B cell (primary cell): ENCODE measurements around the gene ARTN. TPM values are rescaled to one million over a fixed set of nuclear protein-coding genes. Genes with fewer than 3 reads are reported as not detected.

Experiments used
- ATAC-seq: fragments of 200-7000 bp; cut with Tn5 transposase; one replicate; pipeline ENCODE4 v1.10.0; 2021; ENCODE audit warnings: low read depth, mild to moderate bottlenecking, moderate number of reproducible peaks, moderate library complexity
- CTCF ChIA-PET: fragments of 350-600 bp; sonication (Branson Sonifier 250); formaldehyde crosslinking; loops from one replicate; lab custom pipeline; 2021; ENCODE audit warnings: antibody characterized with exemption, inconsistent platforms; lab: Charles Lee
- POLR2A ChIA-PET: fragments of 350-600 bp; sonication (Branson Sonifier 250); formaldehyde crosslinking; loops from one replicate; lab custom pipeline; 2021; ENCODE audit warnings: antibody characterized with exemption; lab: Charles Lee
- DNase-seq: peaks from one replicate; pipeline ENCODE4 v3.0.0; 2013
- H2AFZ ChIP-seq: 2 replicates; pipeline ENCODE4 v1.6.1; 2012; ENCODE audit warnings: mild to moderate bottlenecking, low read depth, low read length; ENCODE audit not compliant: insufficient read depth, poor library complexity, severe bottlenecking
- H3K27ac ChIP-seq, 2 donors: 1 replicate in 1 of 2; 2 replicates in 1 of 2; pipeline ENCODE4 v1.5.1; 2012 to 2013; ENCODE audit warnings: low read length in 2 of 2, mild to moderate bottlenecking in 2 of 2, moderate library complexity in 1 of 2
- H3K27me3 ChIP-seq, 4 experiments: fragments of 200-600 bp in 1 of 4; sonication (generic) in 1 of 4; replicated peaks in 1 of 4; 1 replicate in 2 of 4; 2 replicates in 2 of 4; pipeline versions ENCODE4 v1.6.1 to v1.7.0; 2013 to 2016; ENCODE audit warnings: low read length in 3 of 4, mild to moderate bottlenecking in 2 of 4, mixed read lengths in 1 of 4, moderate library complexity in 1 of 4; ENCODE audit not compliant: insufficient read depth in 4 of 4, control insufficient read depth in 3 of 4; ENCODE audit errors: control extremely low read depth in 1 of 4
- H3K36me3 ChIP-seq, 2 experiments: replicated peaks in 1 of 2; 1 replicate in 1 of 2; 2 replicates in 1 of 2; pipeline versions ENCODE4 v1.6.1 to v1.7.1; 2013; ENCODE audit warnings: low read length in 1 of 2; ENCODE audit not compliant: insufficient read depth in 2 of 2, control insufficient read depth in 1 of 2; ENCODE audit errors: control extremely low read depth in 1 of 2, extremely low read depth in 1 of 2
- H3K4me1 ChIP-seq, 2 donors: fragments of 200-600 bp in 1 of 2; sonication (generic) in 1 of 2; 1 replicate in 1 of 2; 2 replicates in 1 of 2; pipeline versions ENCODE4 v1.5.1 to v1.6.1; 2013 to 2017; ENCODE audit warnings: low read length in 2 of 2; ENCODE audit not compliant: control insufficient read depth in 2 of 2, insufficient read depth in 2 of 2
- H3K4me2 ChIP-seq: replicated peaks from 2 replicates; pipeline ENCODE3; 2012; ENCODE audit warnings: mild to moderate bottlenecking, low read depth, low read length; ENCODE audit not compliant: poor library complexity, severe bottlenecking
- H3K4me3 ChIP-seq, 5 experiments: fragments of 200-600 bp in 1 of 5; sonication (generic) in 1 of 5; 1 replicate in 3 of 5; 2 replicates in 2 of 5; pipeline versions ENCODE4 v1.5.1 to v1.7.0; 2011 to 2016; ENCODE audit warnings: low read length in 4 of 5, mild to moderate bottlenecking in 4 of 5, low read depth in 2 of 5, control low read depth in 1 of 5, moderate library complexity in 1 of 5; ENCODE audit not compliant: insufficient read depth in 1 of 5; ENCODE audit errors: control extremely low read depth in 1 of 5, extremely low read depth in 1 of 5
- H3K79me2 ChIP-seq: fragments of 200-600 bp; sonication (generic); one replicate; pipeline ENCODE4 v1.6.0; 2016; ENCODE audit warnings: low read length; ENCODE audit not compliant: control insufficient read depth, insufficient read depth
- H3K9ac ChIP-seq: fragments of 200-600 bp; sonication (generic); 2 replicates; pipeline ENCODE4 v1.6.1; 2017; ENCODE audit warnings: mild to moderate bottlenecking, low read length, moderate library complexity
- H3K9me3 ChIP-seq, 3 donors: one replicate each; pipeline versions ENCODE4 v1.6.1 to v1.7.1; 2013; ENCODE audit warnings: low read length in 2 of 3; ENCODE audit not compliant: control insufficient read depth in 2 of 3, insufficient read depth in 1 of 3; ENCODE audit errors: control extremely low read depth in 1 of 3
- H4K20me1 ChIP-seq: 2 replicates; pipeline ENCODE4 v1.6.0; 2012; ENCODE audit warnings: mild to moderate bottlenecking, low read length; ENCODE audit not compliant: insufficient read depth, control insufficient read depth, poor library complexity, severe bottlenecking
- H3K27ac Mint-ChIP-seq: one replicate; pipeline ENCODE4 v1.8.0; 2021; ENCODE audit warnings: mixed read lengths
- H3K27me3 Mint-ChIP-seq: one replicate; pipeline ENCODE4 v1.8.0; 2021; ENCODE audit warnings: mixed read lengths
- H3K4me1 Mint-ChIP-seq: one replicate; pipeline ENCODE4 v1.8.0; 2021; ENCODE audit warnings: mixed read lengths
- H3K4me3 Mint-ChIP-seq: one replicate; pipeline ENCODE4 v1.8.0; 2021; ENCODE audit warnings: mixed read lengths
- H3K9me3 Mint-ChIP-seq: one replicate; pipeline ENCODE4 v1.8.0; 2022; ENCODE audit warnings: mixed read lengths; ENCODE audit not compliant: insufficient read depth
- EZH2 ChIP-seq: IDR thresholded peaks from 2 replicates; pipeline ENCODE4 v1.6.1; 2012; ENCODE audit warnings: borderline replicate concordance, low read depth, mild to moderate bottlenecking, moderate library complexity, low read length; ENCODE audit not compliant: insufficient read depth, poor library complexity, severe bottlenecking
- WGBS: methylation state at CpG from one replicate; pipeline ENCODE4 v1.1.5; 2013; ENCODE audit warnings: missing lambda C conversion rate; ENCODE audit not compliant: insufficient coverage; 5-methylcytosine and 5-hydroxymethylcytosine counted together
- intact Hi-C: fragments of 100-400 bp; cut with micrococcal nuclease; formaldehyde crosslinking; loops from one replicate; pipeline ENCODE4 v1.10.0; 2022
- polyA plus RNA-seq: library from polyadenylated mRNA; depleted of rRNA; stranded (reverse); fragments of >200 nt; gene quantifications from 2 replicates; pipeline ENCODE4 v1.2.3, GENCODE V29; 2012
- total RNA-seq, 2 donors: library from RNA; stranded (reverse); fragments of 120-200 nt in 1 of 2; gene quantifications; 1 replicate in 1 of 2; 2 replicates in 1 of 2; pipeline versions ENCODE4 v1.2.3 to v1.2.4, GENCODE V29; 2013 to 2022
- TF ChIP-seq, protein P1 (sequence below): fragments of 200-600 bp; IDR thresholded peaks from one replicate; pipeline ENCODE4 v1.8.0; 2022; ENCODE audit warnings: antibody characterized with exemption, mild to moderate bottlenecking

The ARTN gene
- total and polyA plus RNA-seq, 2 donors (not counting 1 experiment from before 2014, with no cell fraction given) = 0.13 to 0.64 TPM

DNA sequence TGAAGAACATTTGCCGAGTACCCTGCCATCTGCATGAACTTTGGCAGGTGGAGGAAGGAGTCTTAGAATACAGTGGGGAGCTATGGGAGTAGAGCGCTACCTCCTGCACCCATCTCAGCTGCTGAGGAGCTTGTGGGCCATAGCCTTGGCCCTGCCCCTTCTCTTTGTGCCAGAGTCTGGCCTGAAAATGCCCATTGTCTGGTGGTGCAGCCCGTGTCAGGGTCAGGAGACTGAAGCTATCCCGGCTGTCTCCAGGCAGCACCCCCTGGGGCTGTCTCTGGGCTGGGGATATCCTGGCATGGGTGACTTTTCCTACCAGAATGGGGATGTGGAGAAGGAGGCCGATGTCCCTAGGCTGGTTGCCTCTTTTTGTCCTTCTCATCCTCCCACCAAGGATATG lies 20.4 kb downstream of the ARTN start:
- H3K4me1 Mint-ChIP-seq = peaks cover 5% of the 10 kb centered on the region
- no peak overlapping the region for H3K4me3 ChIP-seq
- H3K27me3 Mint-ChIP-seq = no peaks in the 10 kb centered on the region
- intact Hi-C loops = no loop called here
- H3K4me1 ChIP-seq = no peaks in the 10 kb centered on the region
- no peaks in the 10 kb centered on the region for H3K9me3 Mint-ChIP-seq
- peaks cover 0 to 29% of the 10 kb centered on the region in 2 experiments for H3K36me3 ChIP-seq
- H3K9ac ChIP-seq = no peak overlapping the region
- H3K79me2 ChIP-seq = peaks cover 33% of the 10 kb centered on the region
- TF ChIP-seq, protein P1, sequence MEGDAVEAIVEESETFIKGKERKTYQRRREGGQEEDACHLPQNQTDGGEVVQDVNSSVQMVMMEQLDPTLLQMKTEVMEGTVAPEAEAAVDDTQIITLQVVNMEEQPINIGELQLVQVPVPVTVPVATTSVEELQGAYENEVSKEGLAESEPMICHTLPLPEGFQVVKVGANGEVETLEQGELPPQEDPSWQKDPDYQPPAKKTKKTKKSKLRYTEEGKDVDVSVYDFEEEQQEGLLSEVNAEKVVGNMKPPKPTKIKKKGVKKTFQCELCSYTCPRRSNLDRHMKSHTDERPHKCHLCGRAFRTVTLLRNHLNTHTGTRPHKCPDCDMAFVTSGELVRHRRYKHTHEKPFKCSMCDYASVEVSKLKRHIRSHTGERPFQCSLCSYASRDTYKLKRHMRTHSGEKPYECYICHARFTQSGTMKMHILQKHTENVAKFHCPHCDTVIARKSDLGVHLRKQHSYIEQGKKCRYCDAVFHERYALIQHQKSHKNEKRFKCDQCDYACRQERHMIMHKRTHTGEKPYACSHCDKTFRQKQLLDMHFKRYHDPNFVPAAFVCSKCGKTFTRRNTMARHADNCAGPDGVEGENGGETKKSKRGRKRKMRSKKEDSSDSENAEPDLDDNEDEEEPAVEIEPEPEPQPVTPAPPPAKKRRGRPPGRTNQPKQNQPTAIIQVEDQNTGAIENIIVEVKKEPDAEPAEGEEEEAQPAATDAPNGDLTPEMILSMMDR = no peak
- TF ChIP-seq EZH2 = no peak
- no peak for DNase-seq
- H3K4me3 Mint-ChIP-seq = no peak overlapping the region
- no peak overlapping the region for H3K27ac Mint-ChIP-seq
- ChIA-PET POLR2A (no interaction called here), CTCF (interaction anchor here (1.5 kb wide), 1 partner anchor 20 kb away, joined by 3 read pairs; no protein-coding TSS in a partner anchor)
- no peaks in the 10 kb centered on the region for H3K9me3 ChIP-seq
- H4K20me1 ChIP-seq = no peaks in the 10 kb centered on the region
- ATAC-seq = no peak
- H3K27ac ChIP-seq = no peak overlapping the region
- H3K27me3 ChIP-seq = no peaks in the 10 kb centered on the region
- H2AFZ ChIP-seq = no peak overlapping the region
- no peak overlapping the region for H3K4me2 ChIP-seq
- WGBS = 96% methylated on average over 4 of the region's 5 CpGs

DNA sequence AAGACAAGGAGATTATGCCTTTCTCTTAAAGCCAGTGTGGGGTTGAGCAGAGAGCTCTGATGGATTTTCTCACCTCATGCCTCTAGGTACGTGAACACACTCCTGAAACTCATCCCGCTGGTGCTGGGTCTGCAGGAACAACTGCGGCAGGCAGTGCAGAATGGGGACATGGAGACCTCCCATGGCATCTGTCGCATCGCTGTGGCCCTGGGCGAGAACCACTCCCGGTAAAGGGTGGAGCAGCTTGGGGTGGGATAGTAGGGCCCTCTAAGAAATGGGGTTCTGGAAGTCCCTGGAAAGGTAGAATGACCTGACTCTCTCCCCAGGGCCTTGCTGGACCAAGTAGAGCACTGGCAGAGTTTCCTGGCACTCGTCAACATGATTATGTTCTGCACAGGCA lies 22.6 kb downstream of the ARTN start:
- Histone ChIP-seq H3K27me3 (no peaks in the 10 kb centered on the region), H4K20me1 (no peaks in the 10 kb centered on the region), H3K4me1 (no peaks in the 10 kb centered on the region), H3K9ac (no peak overlapping the region), H3K79me2 (peaks cover 27% of the 10 kb centered on the region), H3K4me3 (no peak overlapping the region), H3K4me2 (no peak overlapping the region), H3K9me3 (no peaks in the 10 kb centered on the region), H3K36me3 (peaks cover 0 to 23% of the 10 kb centered on the region in 2 experiments), H2AFZ (no peak overlapping the region), H3K27ac (no peak overlapping the region)
- H3K27ac Mint-ChIP-seq = no peak overlapping the region
- TF ChIP-seq EZH2 = no peak
- TF ChIP-seq, protein P1 = no peak
- intact Hi-C loops = no loop called here
- ATAC-seq = no peak
- no peak for DNase-seq
- no peak overlapping the region for H3K4me3 Mint-ChIP-seq
- H3K27me3 Mint-ChIP-seq = no peaks in the 10 kb centered on the region
- no peaks in the 10 kb centered on the region for H3K9me3 Mint-ChIP-seq
- WGBS = 97% methylated on average over 8 of the region's 8 CpGs
- POLR2A ChIA-PET = no interaction called here
- no peaks in the 10 kb centered on the region for H3K4me1 Mint-ChIP-seq
- CTCF ChIA-PET = interaction anchor here (0.9 to 1.2 kb wide), 2 partner anchors 36 to 80 kb away, joined by 3 read pairs; no protein-coding TSS in a partner anchor
